BJ (cell line): ENCODE data around the gene PDE6G. TPM values are rescaled to one million over a fixed set of nuclear protein-coding genes. Genes with fewer than 3 reads are reported as not detected.

Source experiments
- CTCF ChIA-PET: fragments of 350-600 bp; formaldehyde crosslinking; extraction: SDS; loops from one replicate; lab custom pipeline; 2021; ENCODE audit warnings: antibody characterized with exemption, inconsistent platforms; lab: Yijun Ruan, JAX
- POLR2A ChIA-PET: fragments of 300-600 bp; sonication (Branson Sonifier 250); formaldehyde crosslinking; extraction: SDS; loops from one replicate; lab custom pipeline; 2021; ENCODE audit warnings: antibody characterized with exemption; lab: Charles Lee
- DNase-seq: peaks from one replicate; pipeline ENCODE4 v3.0.0-alpha.2; 2011; ENCODE audit warnings: low read depth
- H3K27me3 ChIP-seq: 2 replicates; pipeline ENCODE4 v1.6.0; 2011; ENCODE audit warnings: low read length; ENCODE audit not compliant: control insufficient read depth, insufficient read depth
- H3K36me3 ChIP-seq: 2 replicates; pipeline ENCODE4 v1.5.1; 2011; ENCODE audit warnings: low read length; ENCODE audit not compliant: control insufficient read depth, insufficient read depth
- H3K4me3 ChIP-seq: 2 replicates; pipeline ENCODE4 v1.5.1; 2011; ENCODE audit warnings: low read depth, mild to moderate bottlenecking, control low read depth, low read length
- polyA plus RNA-seq: library from polyadenylated mRNA; depleted of rRNA; stranded (reverse); fragments of >200 nt; gene quantifications from 2 replicates; pipeline ENCODE4 v1.2.3, GENCODE V29; 2011
- TF ChIP-seq, protein P1 (sequence below): IDR thresholded peaks from 2 replicates; pipeline ENCODE4 v1.5.1; 2011; ENCODE audit warnings: low read depth, mild to moderate bottlenecking, control low read depth, inconsistent platforms, low read length, moderate library complexity; ENCODE audit not compliant: insufficient read depth

Gene PDE6G
- polyA plus RNA-seq, 1 experiment: 0.37 TPM

DNA sequence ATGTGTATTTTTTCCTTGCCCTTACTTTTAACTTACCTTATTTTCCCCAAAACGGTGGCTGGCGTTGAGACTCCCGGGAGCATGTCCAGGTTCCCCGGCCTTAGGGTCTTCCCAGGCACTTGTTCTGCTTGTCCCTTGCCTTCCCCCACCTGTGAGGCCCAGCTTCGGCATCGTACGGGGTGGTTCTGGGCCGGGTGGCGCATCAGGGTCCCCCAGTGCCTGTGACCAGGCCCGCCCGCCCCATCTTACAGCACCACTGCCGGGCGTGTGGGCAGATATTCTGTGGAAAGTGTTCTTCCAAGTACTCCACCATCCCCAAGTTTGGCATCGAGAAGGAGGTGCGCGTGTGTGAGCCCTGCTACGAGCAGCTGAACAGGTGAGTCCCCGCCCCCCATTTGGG lies 34.9 kb upstream of the PDE6G start:
- DNase-seq: no peak
- CTCF ChIA-PET: no interaction called here
- POLR2A ChIA-PET: no interaction called here
- no peaks in the 10 kb centered on the region for H3K27me3 ChIP-seq
- peaks cover 75% of the 10 kb centered on the region for H3K36me3 ChIP-seq
- H3K4me3 ChIP-seq: no peak overlapping the region
- TF ChIP-seq, protein P1, sequence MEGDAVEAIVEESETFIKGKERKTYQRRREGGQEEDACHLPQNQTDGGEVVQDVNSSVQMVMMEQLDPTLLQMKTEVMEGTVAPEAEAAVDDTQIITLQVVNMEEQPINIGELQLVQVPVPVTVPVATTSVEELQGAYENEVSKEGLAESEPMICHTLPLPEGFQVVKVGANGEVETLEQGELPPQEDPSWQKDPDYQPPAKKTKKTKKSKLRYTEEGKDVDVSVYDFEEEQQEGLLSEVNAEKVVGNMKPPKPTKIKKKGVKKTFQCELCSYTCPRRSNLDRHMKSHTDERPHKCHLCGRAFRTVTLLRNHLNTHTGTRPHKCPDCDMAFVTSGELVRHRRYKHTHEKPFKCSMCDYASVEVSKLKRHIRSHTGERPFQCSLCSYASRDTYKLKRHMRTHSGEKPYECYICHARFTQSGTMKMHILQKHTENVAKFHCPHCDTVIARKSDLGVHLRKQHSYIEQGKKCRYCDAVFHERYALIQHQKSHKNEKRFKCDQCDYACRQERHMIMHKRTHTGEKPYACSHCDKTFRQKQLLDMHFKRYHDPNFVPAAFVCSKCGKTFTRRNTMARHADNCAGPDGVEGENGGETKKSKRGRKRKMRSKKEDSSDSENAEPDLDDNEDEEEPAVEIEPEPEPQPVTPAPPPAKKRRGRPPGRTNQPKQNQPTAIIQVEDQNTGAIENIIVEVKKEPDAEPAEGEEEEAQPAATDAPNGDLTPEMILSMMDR: no peak

DNA sequence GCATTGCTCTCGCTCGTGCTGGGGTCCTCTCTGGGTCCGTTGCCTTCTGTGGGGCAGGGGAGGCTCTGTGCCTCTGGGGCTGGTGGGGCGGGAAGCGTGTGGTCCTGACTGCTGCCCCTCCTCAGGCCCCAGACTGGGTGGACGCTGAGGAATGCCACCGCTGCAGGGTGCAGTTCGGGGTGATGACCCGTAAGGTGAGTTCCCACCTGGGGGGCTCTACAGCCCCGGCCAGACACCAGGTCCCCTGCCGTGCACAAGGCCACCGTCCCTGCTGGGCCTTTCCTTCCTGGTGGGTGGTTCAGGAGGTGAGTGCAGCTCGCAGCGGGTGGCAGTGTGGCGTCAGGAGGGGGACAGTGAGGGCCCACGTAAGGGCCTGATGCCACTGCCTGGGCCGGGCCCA lies 34.2 kb upstream of the PDE6G start:
- DNase-seq: no peak
- POLR2A ChIA-PET: no interaction called here
- Histone ChIP-seq H3K27me3 (no peaks in the 10 kb centered on the region), H3K4me3 (no peak overlapping the region), H3K36me3 (peaks cover 74% of the 10 kb centered on the region)
- TF ChIP-seq, protein P1: no peak
- CTCF ChIA-PET: no interaction called here

DNA sequence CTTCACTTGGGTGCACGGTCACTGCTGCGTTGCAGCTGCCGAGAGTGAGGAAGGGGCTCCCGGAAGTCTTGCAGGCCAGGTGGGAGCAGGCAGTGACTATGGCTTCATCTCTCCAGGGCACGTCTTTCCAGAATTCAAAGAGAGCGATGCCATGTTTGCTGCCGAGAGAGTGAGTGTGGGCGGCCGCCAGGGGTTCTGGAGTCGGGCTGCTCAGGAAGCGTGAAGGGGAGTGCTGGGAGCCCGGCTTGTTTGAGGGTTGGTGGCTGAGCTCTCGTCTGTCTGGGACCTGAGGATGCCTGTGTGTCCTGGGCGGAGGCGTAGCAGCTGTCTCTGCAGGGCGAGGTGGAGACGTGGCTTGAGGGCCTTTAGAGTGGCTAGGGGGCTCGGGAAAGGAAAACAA lies 33.7 kb upstream of the PDE6G start:
- ChIA-PET CTCF (no interaction called here), POLR2A (no interaction called here)
- no peak for DNase-seq
- Histone ChIP-seq H3K36me3 (peaks cover 75% of the 10 kb centered on the region), H3K4me3 (no peak overlapping the region), H3K27me3 (no peaks in the 10 kb centered on the region)
- TF ChIP-seq, protein P1: no peak

DNA sequence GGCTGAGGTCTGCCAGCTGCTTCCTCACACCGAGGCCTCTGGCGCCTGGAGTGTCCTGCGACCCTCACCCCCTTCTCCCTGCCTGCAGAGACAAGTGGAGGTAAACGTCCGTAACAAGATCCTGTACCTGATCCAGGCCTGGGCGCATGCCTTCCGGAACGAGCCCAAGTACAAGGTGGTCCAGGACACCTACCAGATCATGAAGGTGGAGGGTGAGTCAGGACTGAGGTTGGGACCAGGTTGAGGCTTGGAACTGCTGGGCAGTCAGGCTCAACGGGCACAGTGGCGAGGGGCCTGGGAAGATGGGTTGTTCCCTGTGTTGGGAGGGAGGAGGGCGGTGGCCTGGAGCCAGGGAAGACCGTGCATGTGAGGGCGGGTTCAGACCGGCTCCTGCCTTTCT lies 32.3 kb upstream of the PDE6G start:
- ChIA-PET POLR2A (no interaction called here), CTCF (no interaction called here)
- Histone ChIP-seq H3K36me3 (peaks cover 64% of the 10 kb centered on the region), H3K27me3 (no peaks in the 10 kb centered on the region), H3K4me3 (no peak overlapping the region)
- DNase-seq: no peak
- TF ChIP-seq, protein P1: no peak

DNA sequence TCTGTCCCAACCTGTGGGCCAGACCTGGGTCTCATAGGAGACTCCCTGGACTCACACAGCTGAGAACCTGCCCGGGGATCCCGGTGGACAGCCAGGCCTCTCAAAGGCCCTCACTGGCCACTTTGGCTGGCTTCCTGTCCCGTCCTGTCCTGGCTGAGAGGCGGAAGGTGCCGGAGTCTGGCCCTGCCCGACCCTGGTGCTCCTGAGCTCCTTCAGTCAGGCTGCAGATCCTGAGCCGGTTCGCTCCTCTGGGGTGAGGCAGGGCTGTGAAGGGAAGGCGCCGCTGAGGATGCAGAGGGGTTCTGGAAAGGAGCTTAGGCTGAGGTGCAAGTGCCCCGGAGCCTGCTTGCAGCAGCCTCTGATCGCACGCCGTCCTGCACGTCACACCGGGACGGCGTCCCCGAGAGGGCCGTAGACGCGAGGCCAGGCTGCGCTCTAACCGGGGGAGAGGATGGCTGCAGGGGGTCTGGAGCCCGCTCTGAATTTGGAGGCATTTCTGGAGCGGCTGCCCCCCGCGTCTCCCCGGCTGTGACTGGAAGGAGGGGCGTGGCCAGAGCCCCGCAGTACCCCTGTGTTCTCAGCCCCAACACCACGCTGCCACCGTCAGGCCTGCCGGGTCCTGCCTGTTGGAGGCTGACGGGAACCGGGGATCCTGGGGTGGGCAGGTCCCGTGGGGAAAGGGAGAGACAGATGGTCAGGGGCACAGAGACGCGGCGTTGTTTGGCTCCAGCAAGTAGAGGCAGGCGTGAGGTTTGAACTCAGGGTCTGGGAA lies 31.6 kb upstream of the PDE6G start:
- DNase-seq: no peak
- CTCF ChIA-PET: no interaction called here
- no peak overlapping the region for H3K4me3 ChIP-seq
- TF ChIP-seq, protein P1: no peak
- H3K36me3 ChIP-seq: peaks cover 61% of the 10 kb centered on the region
- H3K27me3 ChIP-seq: no peaks in the 10 kb centered on the region
- POLR2A ChIA-PET: no interaction called here
